GM21367 (cell line): ENCODE data around the gene CNTNAP5.
A peak's percentile ranks its signal among the peaks of the same experiment; 100 is the strongest.

Experiments used
- ATAC-seq: cut with Tn5 transposase; IDR thresholded peaks from one replicate; pipeline ENCODE4 v1.9.1; 2021; ENCODE audit not compliant: unreplicated experiment

CNTNAP5 gene

GRCh38 chr2:124025171-124025580 lies at the start of gene CNTNAP5:
CNTNAP5 (plus strand) TSS chr2:124025287; CDS start chr2:124025651, 364 bp downstream.
- ATAC-seq = no peak

- ATAC-seq = no peak
Measured at GRCh38 chr2:123976054-123976648, 48.9 kb upstream of the CNTNAP5 start.

DNA sequence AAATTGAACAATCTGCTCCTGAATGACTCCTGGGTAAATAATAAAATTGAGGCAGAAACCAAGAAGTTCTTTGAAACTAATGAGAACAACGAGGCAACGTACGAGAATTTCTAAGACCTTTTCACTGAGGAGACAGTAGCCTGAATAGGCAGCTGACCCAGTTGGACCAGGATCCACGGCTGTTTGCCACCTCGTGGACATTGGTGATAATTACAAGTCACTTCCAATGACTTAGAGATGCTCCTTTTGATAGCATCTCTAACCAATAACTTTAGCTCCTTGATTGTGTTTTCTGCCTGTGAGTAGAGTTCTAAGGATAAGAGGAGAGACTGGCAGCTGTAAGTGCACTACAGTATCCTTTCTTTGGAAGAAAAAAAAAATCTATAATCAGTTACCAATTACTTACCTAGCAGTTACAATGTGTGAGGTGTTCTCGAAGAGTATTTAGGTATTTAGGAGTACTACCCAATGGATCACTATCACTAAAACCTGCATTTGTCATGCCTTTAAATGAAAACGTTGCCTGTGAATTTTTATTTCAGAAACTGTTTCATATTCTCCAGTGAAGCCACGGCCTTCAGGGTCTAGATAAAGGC lies 31.3 kb upstream of the CNTNAP5 start:
- peak; percentile 78 for ATAC-seq

GRCh38 chr2:123999681-124000080 lies 25.4 kb upstream of the CNTNAP5 start:
- no peak for ATAC-seq

GRCh38 chr2:124001696-124002430 lies 23.2 kb upstream of the CNTNAP5 start:
- no peak for ATAC-seq

DNA sequence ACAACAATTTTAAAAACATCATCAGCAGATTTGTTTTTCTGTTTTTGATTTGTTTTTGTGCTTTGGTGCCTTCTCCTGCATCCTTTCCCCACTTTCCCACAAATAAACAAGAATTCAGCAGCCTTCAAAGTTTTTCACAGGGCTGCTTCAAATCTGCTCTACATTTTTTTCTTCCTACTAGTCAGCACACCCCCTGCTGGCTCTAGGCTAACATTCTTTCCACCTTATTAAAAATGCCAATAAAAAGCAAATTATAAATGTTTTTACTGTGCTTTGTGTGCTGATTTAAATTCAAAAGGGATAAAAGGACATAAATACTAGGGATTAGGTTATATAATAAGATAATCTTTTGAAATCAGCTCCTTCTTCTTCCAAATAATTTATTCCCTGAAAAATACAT lies 6.2 kb upstream of the CNTNAP5 start:
- ATAC-seq = no peak

- no peak for ATAC-seq
Measured at GRCh38 chr2:124024561-124025170, 421 bp upstream of the CNTNAP5 start.

DNA sequence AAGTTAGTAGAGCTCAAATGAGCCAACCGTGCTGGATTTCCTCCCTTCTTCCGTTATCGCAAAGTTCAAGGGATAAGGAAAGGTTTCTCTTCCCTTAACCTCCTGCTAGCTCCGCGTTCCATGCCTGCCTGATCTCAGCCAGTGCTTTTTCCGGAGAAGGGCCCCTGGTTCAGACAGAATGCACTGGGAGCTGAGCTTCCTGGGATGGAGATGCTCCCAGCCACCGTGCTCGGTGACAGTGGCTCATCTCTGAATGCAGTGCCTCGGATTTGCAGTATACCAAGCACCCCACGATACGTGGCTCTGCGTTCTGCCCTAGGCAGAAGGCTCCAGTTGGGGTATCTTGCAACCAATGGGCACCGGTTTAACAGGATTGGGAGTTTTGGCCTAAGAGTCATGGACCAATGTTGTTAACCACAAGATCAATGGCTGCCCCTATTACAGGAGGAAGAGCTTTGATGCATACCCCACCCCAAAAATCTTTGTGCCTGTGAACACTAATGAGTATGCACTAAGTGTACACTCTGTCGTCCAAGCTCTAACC lies 876 bp downstream of the CNTNAP5 start:
- no peak for ATAC-seq

GRCh38 chr2:124026503-124026902 lies 1.4 kb downstream of the CNTNAP5 start:
- ATAC-seq = no peak

GRCh38 chr2:124027182-124027581 lies 2.1 kb downstream of the CNTNAP5 start:
- ATAC-seq = peak; percentile 90

- ATAC-seq = no peak
Measured at GRCh38 chr2:124032799-124033198, 7.7 kb downstream of the CNTNAP5 start.

DNA sequence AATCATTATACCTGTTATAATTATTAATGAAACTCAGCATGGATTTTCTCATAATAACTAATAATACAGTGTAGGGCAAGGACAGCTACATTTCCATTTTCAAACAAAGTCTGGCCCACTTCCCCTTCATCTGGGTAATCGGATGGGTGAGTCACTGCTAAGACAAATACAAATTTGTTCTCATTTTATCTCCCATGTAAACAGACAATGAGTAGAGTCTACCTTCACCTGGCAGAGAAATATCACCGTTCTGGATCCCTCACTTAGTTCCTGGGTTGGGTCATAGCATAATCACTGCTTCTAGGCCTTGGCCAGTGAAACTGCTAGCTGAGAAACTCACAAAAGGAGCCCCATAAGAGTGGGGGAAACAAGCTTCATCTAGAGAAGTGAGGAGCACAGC lies 9.2 kb downstream of the CNTNAP5 start:
- ATAC-seq = no peak

DNA sequence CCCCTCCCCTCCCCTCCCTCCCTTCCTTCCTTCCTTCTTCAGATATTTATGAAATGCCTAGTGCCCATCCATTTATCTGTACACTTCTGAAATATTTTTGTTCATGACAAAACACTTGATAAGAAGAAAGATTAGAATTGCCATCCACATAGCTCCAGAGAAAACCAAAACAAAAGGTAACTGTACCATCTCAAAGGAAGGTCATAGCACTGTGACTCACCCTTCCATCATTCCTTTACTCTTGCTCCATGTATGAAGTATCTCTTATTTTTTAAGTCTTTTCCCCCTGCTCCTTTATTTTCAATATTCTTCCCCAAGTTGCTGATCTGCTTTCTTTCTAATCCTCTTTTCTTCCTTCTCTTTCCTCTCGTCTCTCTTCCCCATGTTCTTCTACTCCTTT lies 9.9 kb downstream of the CNTNAP5 start:
- no peak for ATAC-seq

DNA sequence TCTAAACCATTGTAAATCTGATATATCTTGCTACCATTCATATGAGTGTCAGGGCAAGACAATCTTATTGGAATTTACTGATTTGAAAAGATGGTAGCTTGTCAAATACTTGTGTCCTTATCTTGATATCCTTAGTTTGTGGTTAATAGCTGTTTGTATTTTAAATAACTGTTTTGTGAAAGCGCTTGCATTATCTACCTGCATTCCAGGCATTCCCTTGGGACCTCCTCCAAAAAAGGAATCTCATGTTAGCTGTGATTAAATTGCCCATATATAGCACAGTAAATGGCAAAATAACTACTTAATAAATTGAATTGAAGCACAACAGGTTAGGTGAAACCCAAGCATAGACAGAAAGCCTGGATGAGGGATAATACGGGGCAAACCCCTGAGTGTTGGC lies 13.9 kb downstream of the CNTNAP5 start:
- ATAC-seq = no peak

GRCh38 chr2:124039762-124040291 lies 14.7 kb downstream of the CNTNAP5 start:
- ATAC-seq = no peak

DNA sequence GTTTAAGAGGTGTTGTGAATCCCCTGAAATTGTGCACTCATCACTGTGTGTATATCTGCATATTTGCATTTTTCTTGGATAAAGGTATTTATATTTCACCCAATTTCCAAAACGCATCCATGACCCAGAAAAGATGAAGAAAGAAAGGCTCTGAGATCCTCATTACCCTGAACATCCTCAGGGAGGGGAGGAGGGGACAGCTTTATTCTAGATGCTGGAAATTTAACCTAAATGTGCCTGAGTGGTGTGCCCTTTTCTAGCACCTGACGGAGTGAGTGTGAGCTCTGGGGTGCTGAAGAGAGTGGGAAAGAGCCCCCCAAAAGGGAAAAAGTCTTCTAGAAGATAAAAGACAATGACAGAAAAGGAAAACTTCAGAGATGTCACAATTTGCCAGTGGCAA lies 20.8 kb downstream of the CNTNAP5 start:
- no peak for ATAC-seq

DNA sequence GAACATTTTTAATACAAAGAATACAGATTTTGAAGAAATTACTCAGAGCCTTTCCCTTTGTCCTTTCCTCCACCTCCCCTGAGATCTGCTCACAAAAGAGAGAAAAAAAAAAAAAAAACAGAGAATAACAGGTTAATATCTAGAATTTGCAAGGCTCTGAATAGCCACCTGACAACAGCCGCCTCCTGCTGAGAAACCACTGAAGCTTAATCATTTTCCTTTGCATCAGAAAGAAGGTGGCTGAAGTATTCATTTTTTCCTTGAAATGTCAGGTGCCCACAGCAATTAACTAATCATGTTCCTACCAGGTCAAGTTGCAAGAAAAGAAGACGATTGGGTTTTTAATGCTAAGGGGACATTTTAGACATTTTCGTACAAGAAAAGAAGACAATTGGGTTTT lies 21.2 kb downstream of the CNTNAP5 start:
- ATAC-seq = no peak

DNA sequence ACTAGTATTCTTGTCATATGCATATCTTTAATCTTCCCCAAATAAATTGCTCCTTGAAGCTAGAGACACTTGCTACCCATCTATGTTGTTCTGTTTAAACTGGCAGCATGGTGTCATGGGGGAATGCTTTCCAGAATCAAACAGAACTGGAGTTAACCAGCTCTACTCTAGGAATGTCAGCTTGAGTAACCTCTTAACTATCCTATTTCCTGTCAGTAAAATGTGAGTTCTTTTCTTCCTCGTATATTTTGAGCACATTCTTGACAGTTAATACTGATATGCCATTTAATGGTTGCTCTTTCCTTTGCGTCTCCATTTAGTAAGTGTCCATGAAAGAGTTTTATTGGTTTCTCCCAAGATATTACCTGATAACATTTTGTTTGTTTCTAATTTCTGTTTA lies 23.0 kb downstream of the CNTNAP5 start:
- ATAC-seq = no peak

DNA sequence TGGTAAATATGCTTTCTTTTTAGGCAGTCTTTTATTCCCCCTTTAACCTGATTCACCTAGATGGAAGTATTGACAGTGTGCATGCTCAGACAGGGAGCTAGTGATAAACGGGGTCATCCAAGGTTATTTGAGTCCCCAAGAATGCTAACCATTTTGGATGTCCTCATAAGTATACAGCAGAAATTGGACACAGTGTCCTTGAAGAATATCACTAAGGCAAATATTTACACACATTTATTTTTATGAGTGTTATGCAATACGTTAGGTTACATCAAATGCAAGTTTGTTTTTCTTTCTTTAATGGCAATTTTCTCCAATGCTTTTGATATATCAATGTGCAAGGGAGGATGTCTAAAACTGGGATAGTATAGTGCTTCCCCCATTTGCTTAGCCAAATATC lies 23.6 kb downstream of the CNTNAP5 start:
- no peak for ATAC-seq

- ATAC-seq = no peak
Measured at GRCh38 chr2:124049136-124049535, 24.0 kb downstream of the CNTNAP5 start.

- no peak for ATAC-seq
Measured at GRCh38 chr2:124050833-124051497, 25.9 kb downstream of the CNTNAP5 start.
